HL-60 (cell line): ENCODE data around the gene LUM.
"Not testable (repeated sequence)": the region's sequence is repeated elsewhere in the genome, so short reads cannot be mapped to it uniquely, and the experiment has no call there.

ENCODE experiments used
- CTCF ChIP-seq: IDR thresholded peaks from one replicate; pipeline ENCODE4 v1.5.1; 2011; ENCODE audit warnings: low read length, control low read depth, inconsistent platforms; ENCODE audit not compliant: insufficient read depth
- GABPA ChIP-seq: IDR thresholded peaks from 2 replicates; pipeline ENCODE4 v1.6.1; 2012; ENCODE audit warnings: low read depth
- POLR2AphosphoS5 ChIP-seq: IDR thresholded peaks from 2 replicates; pipeline ENCODE4 v1.6.1; 2012; ENCODE audit warnings: low read depth

- TF ChIP-seq CTCF, POLR2AphosphoS5, GABPA: not testable (repeated sequence)
Measured at GRCh38 chr12:91089953-91090352, 21.3 kb downstream of the LUM start.
